RWPE1 (cell line): ENCODE results near the gene CD226.
"Not testable (repeated sequence)": the region's sequence is repeated elsewhere in the genome, so short reads cannot be mapped to it uniquely, and the experiment has no call there.

ENCODE experiments used
- CTCF ChIA-PET: fragments of 350-600 bp; sonication (Branson Sonifier 250); formaldehyde crosslinking; extraction: SDS; loops from one replicate; lab custom pipeline; 2021; lab: Yijun Ruan, JAX
- POLR2A ChIA-PET: fragments of 400-600 bp; formaldehyde crosslinking; extraction: SDS; loops from one replicate; lab custom pipeline; 2020; ENCODE audit warnings: antibody characterized with exemption; ENCODE audit not compliant: low non-redundant PET; lab: Yijun Ruan, JAX
- DNase-seq: peaks from one replicate; pipeline ENCODE4 v3.0.0; 2012; ENCODE audit warnings: low spot score
- H3K27ac ChIP-seq: fragments of 450-650 bp; 2 replicates; pipeline ENCODE4 v1.5.1; 2017
- CTCF ChIP-seq: fragments of 450-650 bp; conservative IDR thresholded peaks from 2 replicates; pipeline ENCODE4 v1.5.1; 2017; ENCODE audit warnings: low read depth, mild to moderate bottlenecking

CD226 gene

GRCh38 chr18:69887256-69887655 is 60.4 kb downstream of the CD226 start:
- no peak for TF ChIP-seq CTCF
- H3K27ac ChIP-seq, result no peak overlapping the region
- ChIA-PET CTCF (interaction anchor here (0.6 kb wide), 1 partner anchor 217 kb away, joined by 3 read pairs; no protein-coding TSS in a partner anchor), POLR2A (no interaction called here)
- DNase-seq, result no peak

- no peak overlapping the region for H3K27ac ChIP-seq
- DNase-seq, result no peak
- ChIA-PET CTCF (no interaction called here), POLR2A (no interaction called here)
- no peak for TF ChIP-seq CTCF
Observed at GRCh38 chr18:69885841-69886531, 61.7 kb downstream of the CD226 start.

GRCh38 chr18:69885355-69885754 is 62.3 kb downstream of the CD226 start:
- no peak for TF ChIP-seq CTCF
- ChIA-PET CTCF (no interaction called here), POLR2A (no interaction called here)
- H3K27ac ChIP-seq, result no peak overlapping the region
- no peak for DNase-seq

- no peak for TF ChIP-seq CTCF
- no peak for DNase-seq
- H3K27ac ChIP-seq, result no peak overlapping the region
- POLR2A ChIA-PET, result no interaction called here
- CTCF ChIA-PET, result no interaction called here
Observed at GRCh38 chr18:69883781-69884180, 63.9 kb downstream of the CD226 start.

- POLR2A ChIA-PET, result no interaction called here
- DNase-seq, result no peak
- no peak for TF ChIP-seq CTCF
- H3K27ac ChIP-seq, result no peak overlapping the region
- CTCF ChIA-PET, result no interaction called here
Observed at GRCh38 chr18:69882965-69883668, 64.6 kb downstream of the CD226 start.

- no peak overlapping the region for H3K27ac ChIP-seq
- CTCF ChIA-PET, result no interaction called here
- POLR2A ChIA-PET, result no interaction called here
- TF ChIP-seq CTCF, result no peak
- DNase-seq, result no peak
Observed at GRCh38 chr18:69880083-69880482, 67.6 kb downstream of the CD226 start.

- CTCF ChIA-PET, H3K27ac ChIP-seq, DNase-seq, POLR2A ChIA-PET: not testable (repeated sequence)
Observed at GRCh38 chr18:69879051-69879450, 68.6 kb downstream of the CD226 start.
